Astrocyte of the cerebellum (primary cell): ENCODE results near the gene GTSF1L.

Experiments used
- DNase-seq: peaks from one replicate; pipeline ENCODE4 v3.0.0-alpha.2; 2011; ENCODE audit warnings: low read depth
- H3K4me3 ChIP-seq: 2 replicates; pipeline ENCODE4 v1.5.1; 2011; ENCODE audit warnings: mild to moderate bottlenecking, low read depth, low read length, moderate library complexity
- CTCF ChIP-seq: IDR thresholded peaks from 2 replicates; pipeline ENCODE4 v1.5.1; 2012; ENCODE audit warnings: low read length, low read depth, moderate library complexity, mild to moderate bottlenecking; ENCODE audit errors: missing control alignments
- in situ Hi-C: cut with HindIII; loops from 2 replicates; pipeline ENCODE4 v1.10.0; 2017; ENCODE audit warnings: low sequenced_read_pairs

GTSF1L gene

GRCh38 chr20:43752561-43753301 lies 25.9 kb upstream of the GTSF1L start:
- no peak for TF ChIP-seq CTCF
- H3K4me3 ChIP-seq, result no peak overlapping the region
- in situ Hi-C loops, result loop anchor here (25.0 kb wide), 1 partner anchor 335 kb away; no protein-coding TSS in a partner anchor
- DNase-seq, result peak; percentile 91

- H3K4me3 ChIP-seq, result no peak overlapping the region
- no peak for DNase-seq
- in situ Hi-C loops, result loop anchor here (25.0 kb wide), 1 partner anchor 335 kb away; no protein-coding TSS in a partner anchor
- no peak for TF ChIP-seq CTCF
Measured at GRCh38 chr20:43752051-43752360, 25.2 kb upstream of the GTSF1L start.

- peak; percentile 77 for DNase-seq
- H3K4me3 ChIP-seq, result no peak overlapping the region
- in situ Hi-C loops, result loop anchor here (25.0 kb wide), 1 partner anchor 336 kb away; no protein-coding TSS in a partner anchor
- no peak for TF ChIP-seq CTCF
Measured at GRCh38 chr20:43751167-43752050, 24.6 kb upstream of the GTSF1L start.

GRCh38 chr20:43750774-43751166 lies 24.0 kb upstream of the GTSF1L start:
- no peak for DNase-seq
- H3K4me3 ChIP-seq, result no peak overlapping the region
- no peak for TF ChIP-seq CTCF
- in situ Hi-C loops, result loop anchor here (25.0 kb wide), 1 partner anchor 337 kb away; no protein-coding TSS in a partner anchor

- TF ChIP-seq CTCF, result peak; percentile 99
- DNase-seq, result no peak
- in situ Hi-C loops, result loop anchor here (25.0 kb wide), 1 partner anchor 337 kb away; no protein-coding TSS in a partner anchor
- no peak overlapping the region for H3K4me3 ChIP-seq
Measured at GRCh38 chr20:43749734-43750294, 23.0 kb upstream of the GTSF1L start.

- in situ Hi-C loops, result no loop called here
- no peak overlapping the region for H3K4me3 ChIP-seq
- DNase-seq, result no peak
- no peak for TF ChIP-seq CTCF
Measured at GRCh38 chr20:43748274-43748673, 21.5 kb upstream of the GTSF1L start.
